AG09309 (cell line): ENCODE measurements around the gene MIB1.
"Not testable (repeated sequence)": the region's sequence is repeated elsewhere in the genome, so short reads cannot be mapped to it uniquely, and the experiment has no call there.

Experiments used
- DNase-seq: peaks from one replicate; pipeline ENCODE4 v3.0.0-alpha.2; 2010; ENCODE audit warnings: low read depth
- H3K4me3 ChIP-seq: 2 replicates; pipeline ENCODE4 v1.5.1; 2011; ENCODE audit warnings: mild to moderate bottlenecking, low read depth, low read length, moderate library complexity; ENCODE audit not compliant: control insufficient read depth
- CTCF ChIP-seq: IDR thresholded peaks from 2 replicates; pipeline ENCODE4 v1.5.1; 2011; ENCODE audit warnings: mild to moderate bottlenecking, low read depth, low read length, inconsistent platforms; ENCODE audit not compliant: insufficient read depth, control insufficient read depth; ENCODE audit errors: missing control alignments

MIB1 gene

GRCh38 chr18:21733011-21733410 is 7.6 kb upstream of the MIB1 start:
- no peak for TF ChIP-seq CTCF
- no peak for DNase-seq
- no peak overlapping the region for H3K4me3 ChIP-seq

- no peak for TF ChIP-seq CTCF
- H3K4me3 ChIP-seq = no peak overlapping the region
- no peak for DNase-seq
Observed at GRCh38 chr18:21735452-21736015, 5.1 kb upstream of the MIB1 start.

- not testable (repeated sequence) for DNase-seq, H3K4me3 ChIP-seq
Observed at GRCh38 chr18:21736926-21737325, 3.7 kb upstream of the MIB1 start.

- peak overlapping the region; percentile 81 for H3K4me3 ChIP-seq
- DNase-seq = no peak
- TF ChIP-seq CTCF = no peak
Observed at GRCh38 chr18:21739604-21740537, 721 bp upstream of the MIB1 start.

- no peak for TF ChIP-seq CTCF
- peak overlapping the region; percentile 81 for H3K4me3 ChIP-seq
- no peak for DNase-seq
Observed at GRCh38 chr18:21741312-21741561, 645 bp downstream of the MIB1 start.

- peak overlapping the region; percentile 81 for H3K4me3 ChIP-seq
- TF ChIP-seq CTCF = peak; percentile 7
- DNase-seq = no peak
Observed at GRCh38 chr18:21741562-21742314, 1.1 kb downstream of the MIB1 start.

- DNase-seq = no peak
- H3K4me3 ChIP-seq = peak overlapping the region; percentile 81
- TF ChIP-seq CTCF = no peak
Observed at GRCh38 chr18:21742315-21742687, 1.7 kb downstream of the MIB1 start.
